Raji (cell line): ENCODE data around the gene CHRNE.
A peak's percentile ranks its signal among the peaks of the same experiment; 100 is the strongest.

ENCODE experiments used
- POLR2A ChIP-seq: IDR thresholded peaks from 2 replicates; pipeline ENCODE4 v1.6.1; 2011; ENCODE audit warnings: low read depth, low read length, control low read depth; ENCODE audit not compliant: insufficient read depth

CHRNE gene

DNA sequence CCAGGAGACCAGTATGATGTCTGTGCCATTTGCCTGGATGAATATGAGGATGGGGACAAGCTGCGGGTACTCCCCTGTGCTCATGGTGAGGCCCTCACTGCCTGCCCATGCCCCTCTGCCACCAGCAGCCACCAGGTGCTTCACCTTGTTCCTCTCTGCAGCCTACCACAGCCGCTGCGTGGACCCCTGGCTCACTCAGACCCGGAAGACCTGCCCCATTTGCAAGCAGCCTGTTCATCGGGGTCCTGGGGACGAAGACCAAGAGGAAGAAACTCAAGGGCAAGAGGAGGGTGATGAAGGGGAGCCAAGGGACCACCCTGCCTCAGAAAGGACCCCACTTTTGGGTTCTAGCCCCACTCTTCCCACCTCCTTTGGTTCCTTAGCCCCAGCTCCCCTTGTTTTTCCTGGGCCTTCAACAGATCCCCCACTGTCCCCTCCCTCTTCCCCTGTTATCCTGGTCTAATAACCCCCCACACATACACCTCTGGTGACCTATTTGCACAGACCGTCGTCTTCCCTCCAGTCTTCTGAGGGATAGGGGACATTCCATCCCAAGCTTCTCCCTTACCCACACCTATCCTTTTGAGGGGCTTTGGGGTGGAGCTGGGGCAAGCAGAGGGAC lies 41.8 kb upstream of the CHRNE start:
- 0 out of 2 replicates have a peak, but pooled peaks have one; percentile 11 for TF ChIP-seq POLR2A

- TF ChIP-seq POLR2A, result peak; percentile 37; the same call in 1 of the 2 replicates
These were observed 41.3 kb upstream of the CHRNE start for GRCh38 chr17:4944163-4944553.

- no peak for TF ChIP-seq POLR2A
These were observed 40.0 kb upstream of the CHRNE start for GRCh38 chr17:4942760-4943508.

DNA sequence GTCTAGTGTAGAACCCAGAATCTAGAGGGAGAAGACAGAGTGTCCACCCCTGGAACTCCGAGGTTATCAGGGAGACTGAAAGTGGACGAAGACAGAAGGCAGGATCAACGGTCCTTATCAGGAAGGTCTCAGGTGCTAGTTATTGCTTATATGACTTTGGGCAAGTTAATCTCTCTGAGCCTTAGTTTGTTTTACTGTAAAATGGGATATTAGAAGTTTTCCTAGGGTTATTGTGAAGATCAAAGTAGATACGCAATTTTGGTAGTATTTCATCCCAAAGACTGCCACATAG lies 38.4 kb upstream of the CHRNE start:
- TF ChIP-seq POLR2A, result no peak

DNA sequence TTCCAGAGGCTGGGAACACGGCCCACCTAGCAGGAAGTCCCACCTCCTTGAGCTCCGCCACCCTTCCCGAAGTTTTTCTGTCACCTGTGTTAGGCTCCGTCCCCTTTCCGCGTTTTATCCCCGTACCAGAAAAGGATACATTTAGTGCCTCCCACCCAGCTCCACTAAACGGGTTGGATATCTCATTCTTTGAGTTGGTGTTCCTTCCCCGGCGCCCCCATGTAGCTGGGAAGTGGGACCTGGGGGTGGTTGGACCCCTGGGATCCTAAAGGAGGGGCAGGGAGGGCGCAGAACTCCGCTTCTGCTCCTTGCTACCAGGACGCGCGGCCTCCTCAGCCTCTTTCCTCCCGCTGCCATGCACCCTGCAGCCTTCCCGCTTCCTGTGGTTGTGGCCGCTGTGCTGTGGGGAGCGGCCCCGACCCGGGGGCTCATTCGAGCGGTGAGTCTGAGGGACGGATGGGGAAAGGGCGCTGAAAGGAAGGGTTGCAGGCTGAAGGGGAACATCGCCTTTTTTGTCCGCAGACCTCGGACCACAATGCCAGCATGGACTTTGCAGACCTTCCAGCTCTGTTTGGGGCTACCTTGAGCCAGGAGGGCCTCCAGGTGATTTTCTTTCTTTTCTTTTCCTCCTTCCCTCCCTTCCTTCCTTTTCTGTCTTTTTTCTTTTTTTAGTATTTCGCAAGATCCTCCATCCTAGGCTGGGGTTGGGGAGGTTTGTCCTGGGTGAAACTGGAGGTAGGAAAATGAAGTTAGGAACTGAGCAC lies 37.8 kb upstream of the CHRNE start:
- TF ChIP-seq POLR2A, result peak; percentile 36; the same call in 1 of the 2 replicates

DNA sequence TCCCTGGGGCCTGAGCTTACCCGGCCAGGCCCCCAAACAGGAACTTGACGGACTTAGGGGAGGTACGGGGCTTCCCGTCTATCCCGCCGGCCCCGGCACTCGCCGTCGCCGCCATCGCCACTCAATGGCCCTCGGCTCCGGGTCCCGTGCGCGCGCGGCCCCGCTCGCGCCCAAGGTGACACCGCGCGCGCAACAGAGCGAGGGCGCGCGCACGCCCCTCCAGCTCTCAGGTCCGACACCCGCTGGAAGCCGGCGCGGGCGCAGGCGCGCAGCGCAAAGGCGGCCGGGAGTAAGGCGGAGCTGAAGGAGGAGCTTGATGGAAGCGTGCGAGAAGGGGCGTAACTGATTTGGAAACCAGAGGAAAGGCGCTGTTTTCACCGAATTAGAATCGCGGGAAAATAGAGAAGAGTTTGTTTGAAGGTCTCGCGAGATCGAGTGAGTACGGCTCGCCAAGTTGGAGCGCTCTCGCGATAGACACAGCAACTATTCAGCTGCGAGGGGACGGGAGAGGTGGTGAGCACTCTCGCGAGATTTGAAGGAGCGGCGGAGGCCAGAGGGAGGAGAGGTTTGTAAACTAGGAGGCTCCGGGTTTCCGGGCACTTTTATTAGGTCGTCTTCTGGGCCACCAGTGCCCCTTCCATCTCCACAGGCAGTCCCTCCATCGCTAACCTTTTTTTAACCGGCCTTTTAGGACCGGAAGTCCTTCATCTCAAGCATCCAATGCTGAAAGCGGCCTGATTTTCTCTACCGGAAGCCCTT lies 37.1 kb upstream of the CHRNE start, which contains the start of the genes RNF167 and SLC25A11:
RNF167 (plus strand) TSS at position 473 of the 759 bp plus-strand sequence. CDS start 642 bp downstream, outside the sequence.
SLC25A11 (minus strand) TSS at position 251 of the 759 bp plus-strand sequence; CDS start at position 115, 136 bp downstream.
- peak; percentile 82 for TF ChIP-seq POLR2A

GRCh38 chr17:4939546-4939795 lies 36.6 kb upstream of the CHRNE start:
- TF ChIP-seq POLR2A, result no peak

GRCh38 chr17:4938688-4939545 lies 36.0 kb upstream of the CHRNE start:
- TF ChIP-seq POLR2A, result no peak

DNA sequence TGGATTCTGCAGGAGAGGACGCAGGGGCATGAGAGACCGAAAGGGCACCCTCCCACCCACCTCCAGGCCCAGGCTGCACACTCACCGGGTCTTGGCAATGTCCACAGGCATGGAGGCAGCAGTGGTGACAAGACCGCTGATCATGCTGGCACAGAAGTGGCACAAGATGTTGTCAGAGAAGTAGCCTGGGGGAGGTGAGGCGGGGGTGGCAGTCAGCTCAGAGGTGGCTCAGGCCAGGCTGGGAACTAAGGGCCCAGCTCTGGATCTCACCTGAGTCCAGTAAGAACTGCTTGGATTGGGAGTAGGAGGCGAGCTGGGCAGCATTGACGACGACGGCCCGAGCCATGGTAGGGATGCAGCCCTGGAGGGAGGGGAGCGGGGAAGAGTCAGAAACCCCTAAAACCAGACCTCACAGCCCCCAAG lies 35.2 kb upstream of the CHRNE start:
- no peak for TF ChIP-seq POLR2A

DNA sequence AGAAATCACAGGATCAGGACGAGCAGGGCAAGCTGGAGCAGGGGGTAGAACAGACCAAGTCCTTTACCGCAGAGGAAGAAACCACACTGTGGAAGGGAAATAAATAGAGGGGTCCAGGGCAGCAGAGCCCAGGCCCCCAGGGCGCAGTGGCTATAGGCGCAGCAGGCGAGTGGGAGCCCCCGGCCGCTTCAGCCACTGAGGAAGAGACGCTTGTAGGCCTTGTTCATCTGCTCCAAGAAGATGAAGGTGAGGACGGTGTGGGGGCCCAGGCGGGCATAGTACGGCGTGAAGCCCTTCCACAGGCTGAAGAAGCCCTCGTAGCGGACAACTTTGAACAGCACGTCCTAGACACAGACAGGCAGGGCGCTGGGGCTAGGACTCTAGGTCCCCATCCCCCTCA lies 34.7 kb upstream of the CHRNE start:
- TF ChIP-seq POLR2A, result no peak

- TF ChIP-seq POLR2A, result no peak
These were observed 33.5 kb upstream of the CHRNE start for GRCh38 chr17:4936436-4936835.

GRCh38 chr17:4935650-4936049 lies 32.8 kb upstream of the CHRNE start:
- TF ChIP-seq POLR2A, result no peak

GRCh38 chr17:4934173-4934979 lies 31.5 kb upstream of the CHRNE start:
- TF ChIP-seq POLR2A, result peak; percentile 49; the same call in 1 of the 2 replicates
